GM21360 (cell line): Measurements from ENCODE around the gene CFAP126.
"Not testable (repeated sequence)": the region's sequence is repeated elsewhere in the genome, so short reads cannot be mapped to it uniquely, and the experiment has no call there.

ENCODE experiments used
- ATAC-seq: cut with Tn5 transposase; IDR thresholded peaks from one replicate; pipeline ENCODE4 v1.9.1; 2021; ENCODE audit warnings: mild to moderate bottlenecking, moderate library complexity; ENCODE audit not compliant: unreplicated experiment

CFAP126 gene

GRCh38 chr1:161382214-161383019 is 14.7 kb upstream of the CFAP126 start:
- ATAC-seq = no peak

- ATAC-seq = no peak
Observed at GRCh38 chr1:161381707-161382106, 14.0 kb upstream of the CFAP126 start.

DNA sequence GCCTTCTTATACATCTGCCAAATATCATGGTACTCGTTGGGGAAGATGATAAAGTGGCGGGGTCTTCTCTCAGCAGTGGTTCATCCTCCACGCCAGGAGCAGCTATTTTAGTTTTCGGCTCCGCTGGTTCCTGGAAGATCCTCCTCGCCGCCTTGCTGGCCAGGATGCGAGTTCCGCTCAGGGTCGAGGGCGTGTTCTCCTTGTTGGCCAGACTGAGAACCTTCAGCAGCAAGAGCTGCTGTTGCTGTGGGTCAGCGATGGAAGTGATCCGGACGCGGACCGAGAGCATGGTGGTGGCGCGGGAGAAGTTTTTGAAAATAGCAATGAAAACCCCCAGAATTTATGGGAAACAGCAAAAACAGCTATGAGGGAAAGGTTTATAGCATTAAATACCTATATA is 11.4 kb upstream of the CFAP126 start:
- ATAC-seq = no peak

DNA sequence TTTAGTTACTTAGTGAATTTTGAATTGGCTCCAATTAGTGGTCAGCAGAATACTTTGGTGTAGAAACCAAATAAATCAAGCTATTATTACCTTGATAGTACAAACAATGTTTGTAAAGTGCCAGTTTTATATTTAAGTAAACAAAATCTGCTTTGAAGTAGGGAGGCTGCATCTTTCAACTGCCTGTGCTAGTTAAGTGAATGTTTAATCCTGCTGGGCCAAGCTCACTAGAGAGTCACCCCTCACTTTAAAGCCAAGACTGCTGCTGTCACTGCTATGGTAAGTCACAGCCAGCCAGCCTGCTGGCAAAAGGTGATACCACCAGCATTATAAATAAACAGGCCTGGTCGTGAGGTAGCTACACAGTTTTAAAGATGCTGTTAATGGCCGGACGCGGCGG is 10.3 kb upstream of the CFAP126 start:
- no peak for ATAC-seq

DNA sequence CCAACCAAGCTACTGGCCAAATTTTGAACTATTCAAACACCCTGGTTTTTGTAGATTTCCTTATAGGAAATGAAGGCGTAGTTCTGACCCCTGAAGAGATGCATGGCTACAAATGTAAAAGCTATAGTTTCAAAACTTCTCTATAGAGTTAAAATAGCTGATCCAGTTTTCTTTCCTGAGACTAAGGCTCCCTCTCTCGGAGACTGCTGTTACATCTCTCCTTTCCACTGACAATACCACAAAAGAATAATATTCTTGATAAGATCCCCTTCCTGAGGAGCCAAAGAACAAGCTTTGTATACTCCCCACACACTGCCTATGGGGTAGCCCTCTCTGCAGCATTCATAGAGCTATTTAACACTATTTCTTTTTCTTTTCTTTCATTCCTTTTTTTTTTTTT is 6.7 kb upstream of the CFAP126 start:
- ATAC-seq = no peak

DNA sequence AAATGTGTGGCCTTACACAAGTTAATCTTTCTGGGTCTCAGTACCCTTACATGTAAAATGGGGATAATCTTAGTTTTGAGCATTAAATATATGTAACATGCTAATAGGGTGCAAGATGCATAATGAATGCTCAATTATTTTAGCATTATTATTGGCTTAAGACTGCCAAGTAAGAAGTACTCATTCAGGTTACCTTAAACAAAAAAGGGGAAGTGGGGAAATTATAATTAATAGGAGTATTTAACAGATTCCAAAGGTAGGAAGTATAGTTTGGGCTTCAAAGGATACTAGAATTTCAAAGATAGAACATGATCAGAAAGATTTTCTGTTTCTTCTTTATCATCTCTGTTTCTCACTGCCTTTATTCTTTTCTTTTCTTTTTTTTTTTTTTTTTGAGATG is 5.8 kb upstream of the CFAP126 start:
- ATAC-seq = no peak

GRCh38 chr1:161365207-161365606 is 2.5 kb downstream of the CFAP126 start:
- no peak for ATAC-seq

GRCh38 chr1:161364332-161364731 is 3.3 kb downstream of the CFAP126 start:
- no peak for ATAC-seq

GRCh38 chr1:161359291-161359690 is 8.4 kb downstream of the CFAP126 start:
- no peak for ATAC-seq

DNA sequence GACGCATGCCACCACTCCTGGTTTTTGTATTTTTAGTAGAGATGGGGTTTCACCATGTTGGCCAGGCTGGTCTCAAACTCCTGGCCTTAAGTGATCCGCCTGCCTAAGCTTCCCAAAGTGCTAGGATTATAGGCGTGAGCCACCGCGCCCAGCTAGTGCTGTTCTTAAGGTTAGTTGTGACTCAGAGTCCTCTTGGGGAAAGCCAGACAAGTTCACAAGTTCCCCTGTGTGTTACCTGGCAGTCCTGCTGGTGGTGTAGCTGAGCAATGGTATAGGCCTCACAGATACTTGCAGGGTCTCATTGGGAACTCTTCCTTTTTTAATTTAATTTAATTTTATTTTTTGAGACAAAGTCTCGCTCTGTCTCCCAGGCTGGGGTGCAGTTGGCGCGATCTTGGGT is 10.6 kb downstream of the CFAP126 start:
- no peak for ATAC-seq

DNA sequence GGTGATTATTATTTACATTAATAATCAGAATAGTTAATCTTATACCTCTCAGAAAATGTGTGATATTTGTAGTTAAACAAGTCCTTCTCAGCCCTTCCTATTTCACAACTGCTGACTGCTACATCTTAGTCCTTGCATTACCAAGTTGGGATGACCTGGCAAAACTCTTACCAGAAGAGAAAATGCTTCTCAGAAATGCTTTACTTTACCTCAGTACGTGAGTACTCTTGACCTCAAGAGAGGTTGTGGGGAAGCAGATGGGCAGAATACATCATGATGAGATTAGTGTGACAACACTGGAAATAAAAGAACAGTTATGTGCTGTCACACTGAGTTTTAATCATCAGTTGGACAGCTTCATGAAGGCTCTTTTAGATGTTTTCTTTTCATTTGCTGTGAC is 16.2 kb downstream of the CFAP126 start:
- ATAC-seq = no peak

DNA sequence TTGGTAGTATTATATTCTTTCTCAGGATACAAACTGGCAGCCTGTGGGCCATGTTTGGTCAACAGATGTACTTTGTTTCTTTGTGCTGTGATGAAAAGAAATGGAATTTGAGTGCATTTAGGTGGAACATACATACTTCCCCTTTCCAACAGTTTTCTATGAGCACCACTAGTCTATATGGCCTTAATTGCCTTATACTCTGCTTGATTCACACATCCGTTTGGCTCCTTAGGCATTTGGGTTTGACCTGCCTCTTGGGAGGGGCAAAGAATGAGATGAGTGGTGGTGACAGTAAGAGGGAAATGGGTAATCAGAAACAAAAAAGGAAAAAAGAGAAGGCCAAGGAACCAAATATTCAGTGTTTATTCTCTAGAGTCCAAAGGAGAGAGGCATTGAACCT is 17.0 kb downstream of the CFAP126 start:
- ATAC-seq = no peak

- no peak for ATAC-seq
Observed at GRCh38 chr1:161342821-161343220, 24.9 kb downstream of the CFAP126 start.

- no peak for ATAC-seq
Observed at GRCh38 chr1:161342177-161342576, 25.5 kb downstream of the CFAP126 start.

- no peak for ATAC-seq
Observed at GRCh38 chr1:161335796-161336195, 31.9 kb downstream of the CFAP126 start.

GRCh38 chr1:161333166-161333565 is 34.5 kb downstream of the CFAP126 start:
- no peak for ATAC-seq

DNA sequence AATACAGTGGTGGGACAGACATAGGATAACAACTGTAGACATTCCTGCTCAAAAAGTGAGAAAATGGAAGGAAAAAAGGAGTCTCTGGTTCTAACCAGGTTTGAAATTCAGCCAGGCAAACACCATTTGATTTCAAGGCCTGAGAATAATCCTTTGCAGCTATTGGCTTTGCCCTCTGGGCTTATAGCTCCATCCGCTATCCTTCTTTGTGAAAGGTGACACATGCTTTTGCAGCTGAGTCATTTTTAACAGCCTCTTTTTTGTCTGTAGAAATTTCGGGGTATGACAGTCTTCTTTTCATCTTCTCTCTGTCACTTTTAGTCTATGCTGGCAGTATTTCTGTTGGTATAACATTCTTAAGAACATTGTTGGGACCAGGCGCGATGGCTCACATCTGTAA is 37.3 kb downstream of the CFAP126 start:
- no peak for ATAC-seq

DNA sequence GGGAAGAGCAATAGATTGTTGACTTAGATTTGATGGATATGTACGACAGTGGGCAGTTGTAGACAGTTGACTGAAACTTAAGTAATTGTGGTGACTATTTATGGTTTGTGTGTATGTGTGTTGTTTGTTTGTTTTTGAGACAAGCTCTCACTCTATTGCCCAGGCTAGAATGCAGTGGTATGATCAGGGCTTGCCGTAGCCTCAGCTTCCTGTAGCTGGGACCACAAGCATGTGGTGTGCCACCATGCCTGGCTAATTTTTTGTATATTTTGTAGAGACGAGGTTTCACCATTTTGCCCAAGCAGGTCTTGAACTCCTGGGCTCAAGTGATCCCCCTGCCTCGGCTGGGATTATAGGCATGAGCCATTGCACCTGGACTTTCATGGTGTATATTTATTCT is 43.7 kb downstream of the CFAP126 start:
- no peak for ATAC-seq

DNA sequence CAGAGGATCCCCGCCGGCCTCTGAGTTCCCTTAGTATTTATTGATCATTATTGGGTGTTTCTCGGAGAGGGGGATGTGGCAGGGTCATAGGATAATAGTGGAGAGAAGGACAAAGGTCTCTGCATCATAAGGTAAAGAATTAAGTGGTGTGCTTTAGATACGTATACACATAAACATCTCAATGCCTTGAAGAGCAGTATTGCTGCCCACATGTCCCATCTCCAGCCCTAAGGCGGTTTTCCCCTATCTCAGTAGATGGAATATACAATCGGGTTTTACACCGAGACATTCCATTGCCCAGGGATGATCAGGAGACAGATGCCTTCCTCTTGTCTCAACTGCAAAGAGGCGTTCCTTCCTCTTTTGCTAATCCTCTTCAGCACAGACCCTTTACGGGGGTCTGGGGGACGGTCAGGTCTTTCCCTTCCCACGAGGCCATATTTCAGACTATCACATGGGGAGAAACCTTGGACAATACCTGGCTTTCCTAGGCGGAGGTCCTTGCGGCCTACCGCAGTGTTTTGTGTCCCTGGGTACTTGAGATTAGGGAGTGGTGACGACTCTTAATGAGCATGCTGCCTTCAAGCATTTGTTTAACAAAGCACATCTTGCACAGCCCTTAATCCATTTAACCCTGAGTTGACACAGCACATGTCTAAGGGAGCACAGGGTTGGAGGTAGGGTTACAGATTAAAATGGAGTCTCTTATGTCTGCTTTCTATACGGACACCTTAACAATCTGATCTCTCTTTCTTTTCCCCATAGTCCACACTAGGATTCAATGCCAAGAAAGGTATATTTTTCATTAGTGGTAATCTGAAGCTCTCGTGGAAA is 51.6 kb downstream of the CFAP126 start:
- ATAC-seq = not testable (repeated sequence)
